Adrenal gland (tissue), 5 donors: ENCODE results near the gene ITFG1.
"Not testable (repeated sequence)": the region's sequence is repeated elsewhere in the genome, so short reads cannot be mapped to it uniquely, and the experiment has no call there.

Experiments used
- POLR2A ChIP-seq, 2 donors: fragments of 450-650 bp; IDR thresholded peaks; one replicate each; pipeline ENCODE4 v1.6.1; 2017; ENCODE audit warnings: antibody characterized with exemption in 2 of 2, mild to moderate bottlenecking in 2 of 2, moderate library complexity in 1 of 2
- TF ChIP-seq, protein P1 (sequence below), 6 experiments: fragments of 450-650 bp in 4 of 6; fragments of 200-600 bp in 2 of 6; sonication (generic) in 1 of 6; IDR thresholded peaks; 1 replicate in 5 of 6; 2 replicates in 1 of 6; pipeline versions ENCODE4 v1.5.1 to v1.8.0; 2016 to 2021; ENCODE audit warnings: antibody characterized with exemption in 6 of 6, mild to moderate bottlenecking in 2 of 6, moderate library complexity in 1 of 6
- donor health status: DM: no; HTN: no; CAD: no.

DNA sequence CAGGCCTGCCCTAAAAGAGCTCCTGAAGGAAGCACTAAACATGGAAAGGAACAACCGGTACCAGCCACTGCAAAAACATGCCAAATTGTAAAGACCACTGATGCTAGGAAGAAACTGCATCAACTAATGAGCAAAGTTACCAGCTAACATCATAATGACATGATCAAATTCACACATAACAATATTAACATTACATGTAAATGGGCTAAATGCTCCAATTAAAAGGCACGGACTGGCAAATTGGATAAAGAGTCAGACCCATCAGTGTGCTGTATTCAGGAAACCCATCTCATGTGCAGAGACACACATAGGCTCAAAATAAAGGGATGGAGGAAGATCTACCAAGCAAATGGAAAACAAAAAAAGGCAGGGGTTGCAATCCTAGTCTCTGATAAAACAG, 111.8 kb downstream of the ITFG1 start:
- TF ChIP-seq, protein P1, sequence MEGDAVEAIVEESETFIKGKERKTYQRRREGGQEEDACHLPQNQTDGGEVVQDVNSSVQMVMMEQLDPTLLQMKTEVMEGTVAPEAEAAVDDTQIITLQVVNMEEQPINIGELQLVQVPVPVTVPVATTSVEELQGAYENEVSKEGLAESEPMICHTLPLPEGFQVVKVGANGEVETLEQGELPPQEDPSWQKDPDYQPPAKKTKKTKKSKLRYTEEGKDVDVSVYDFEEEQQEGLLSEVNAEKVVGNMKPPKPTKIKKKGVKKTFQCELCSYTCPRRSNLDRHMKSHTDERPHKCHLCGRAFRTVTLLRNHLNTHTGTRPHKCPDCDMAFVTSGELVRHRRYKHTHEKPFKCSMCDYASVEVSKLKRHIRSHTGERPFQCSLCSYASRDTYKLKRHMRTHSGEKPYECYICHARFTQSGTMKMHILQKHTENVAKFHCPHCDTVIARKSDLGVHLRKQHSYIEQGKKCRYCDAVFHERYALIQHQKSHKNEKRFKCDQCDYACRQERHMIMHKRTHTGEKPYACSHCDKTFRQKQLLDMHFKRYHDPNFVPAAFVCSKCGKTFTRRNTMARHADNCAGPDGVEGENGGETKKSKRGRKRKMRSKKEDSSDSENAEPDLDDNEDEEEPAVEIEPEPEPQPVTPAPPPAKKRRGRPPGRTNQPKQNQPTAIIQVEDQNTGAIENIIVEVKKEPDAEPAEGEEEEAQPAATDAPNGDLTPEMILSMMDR (IDR thresholded peaks at IDR 0.05), result not testable (repeated sequence)
- not testable (repeated sequence) for TF ChIP-seq POLR2A (IDR thresholded peaks at IDR 0.05)
